GM18508 (cell line): ENCODE data around the gene TULP4.

ENCODE experiments used
- ATAC-seq: cut with Tn5 transposase; IDR thresholded peaks from one replicate; pipeline ENCODE4 v1.9.1; 2021; ENCODE audit warnings: moderate number of reproducible peaks; ENCODE audit not compliant: insufficient read depth, unreplicated experiment

The TULP4 gene

DNA sequence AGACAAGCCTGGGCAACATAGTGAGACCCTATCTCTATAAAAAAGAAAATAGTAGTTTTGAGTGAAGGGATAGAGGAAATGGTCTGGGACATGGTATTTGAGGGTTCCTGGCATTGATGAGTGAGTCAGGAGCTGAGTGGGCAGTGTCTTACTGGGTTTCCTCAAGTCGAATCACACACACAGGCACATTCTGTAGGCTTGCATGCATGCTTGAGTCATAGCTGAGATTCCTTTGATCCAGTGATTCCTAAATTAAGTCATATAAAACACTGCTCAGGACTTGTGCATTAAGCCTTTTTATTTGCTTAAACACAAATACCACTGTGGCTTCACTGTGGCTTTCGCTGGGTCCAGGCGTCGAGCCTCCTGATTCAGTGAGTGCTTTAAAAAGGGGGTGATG lies 175.8 kb downstream of the TULP4 start:
- ATAC-seq: no peak

DNA sequence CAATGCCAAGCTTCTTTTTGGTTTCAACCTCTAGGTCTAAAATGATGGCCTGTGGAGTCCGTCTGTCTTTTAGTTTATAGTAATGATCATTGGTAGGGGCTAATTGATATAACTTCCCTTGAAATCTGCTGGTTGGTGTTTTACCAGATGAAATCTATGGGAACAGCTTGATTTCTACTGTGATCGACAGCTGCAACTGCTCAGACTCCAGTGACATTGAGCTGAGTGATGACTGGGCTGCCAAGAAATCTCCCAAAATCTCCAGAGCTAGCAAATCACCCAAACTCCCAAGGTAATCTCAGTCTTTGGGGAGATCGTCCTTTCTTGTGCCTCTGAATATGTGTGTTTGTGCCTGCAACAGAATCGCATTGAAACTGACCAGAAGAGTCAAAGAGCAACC lies 177.2 kb downstream of the TULP4 start:
- ATAC-seq: no peak

DNA sequence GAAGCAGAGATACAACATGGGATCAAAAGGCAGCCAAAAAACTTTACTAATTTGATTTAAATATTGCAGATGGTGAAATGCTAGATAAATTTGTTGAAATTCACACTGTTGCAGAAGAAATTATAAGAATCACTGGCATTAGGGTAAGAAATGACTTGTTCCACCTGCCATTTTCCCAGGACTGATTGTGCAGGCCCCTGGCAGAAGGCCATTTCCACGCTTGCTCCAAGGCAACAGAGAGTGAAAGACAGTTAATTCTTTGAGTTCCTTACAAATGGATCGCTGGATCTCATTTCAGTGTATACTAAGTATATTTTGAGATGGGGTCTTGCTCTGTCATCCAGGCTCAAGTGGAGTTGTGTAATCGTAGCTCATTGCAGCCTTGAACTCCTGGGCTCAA lies 180.6 kb downstream of the TULP4 start:
- no peak for ATAC-seq

DNA sequence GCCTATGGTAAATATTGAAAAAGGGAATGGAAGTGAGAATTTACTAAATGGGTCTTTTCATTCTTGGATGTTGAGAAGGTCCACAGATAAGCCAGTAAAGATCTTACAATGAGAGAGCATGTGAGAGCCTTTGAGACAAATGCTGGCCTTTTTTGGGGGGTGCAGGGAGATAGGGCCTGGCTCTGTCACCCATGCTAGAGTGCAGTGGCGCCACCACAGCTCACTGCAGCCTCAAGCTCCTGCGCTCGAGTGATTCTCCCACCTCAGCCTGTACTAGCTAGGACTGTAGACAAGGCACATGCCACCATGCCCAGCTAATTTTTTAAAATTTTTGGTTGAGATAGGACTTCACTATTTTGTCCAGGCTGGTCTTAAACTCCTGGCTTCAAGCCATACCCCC lies 184.4 kb downstream of the TULP4 start:
- ATAC-seq: no peak

DNA sequence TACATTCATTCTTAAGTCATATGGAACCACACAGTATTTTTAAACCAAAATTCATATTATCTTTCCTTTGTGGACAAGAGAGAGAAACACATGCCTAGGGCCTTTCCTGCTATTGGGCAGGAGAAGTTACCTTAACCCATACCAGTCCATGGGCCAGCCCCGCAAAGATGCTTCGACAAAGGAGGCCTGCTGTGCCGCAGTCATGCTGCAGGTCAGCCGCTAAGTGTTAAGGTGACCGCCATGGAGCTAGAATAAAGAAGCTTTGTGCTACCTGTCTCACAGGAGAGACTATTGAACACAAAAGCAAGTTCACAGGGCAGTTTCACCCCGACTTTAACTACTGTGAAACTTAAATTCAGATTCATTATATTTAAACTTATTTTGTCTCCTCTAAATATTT lies 185.4 kb downstream of the TULP4 start:
- ATAC-seq: no peak

DNA sequence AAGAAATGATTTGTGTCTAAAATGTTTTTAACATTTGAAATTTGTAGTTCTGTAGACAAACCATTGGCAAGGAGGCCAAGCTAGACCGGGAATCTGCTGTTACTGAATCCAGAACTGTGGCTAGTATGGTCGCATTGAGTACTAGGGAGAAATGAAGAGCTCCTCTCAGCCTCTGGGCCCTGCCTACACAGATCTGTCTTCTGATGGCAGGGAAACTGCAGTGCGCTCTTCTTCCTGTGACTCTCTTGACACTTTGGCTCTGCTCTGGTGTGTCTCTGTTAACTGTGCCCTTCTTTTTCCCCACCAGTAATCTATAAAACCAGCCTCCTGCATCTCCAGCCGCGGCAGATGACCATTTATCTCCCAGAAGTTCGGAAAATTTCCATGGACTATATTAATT lies 186.1 kb downstream of the TULP4 start:
- no peak for ATAC-seq

DNA sequence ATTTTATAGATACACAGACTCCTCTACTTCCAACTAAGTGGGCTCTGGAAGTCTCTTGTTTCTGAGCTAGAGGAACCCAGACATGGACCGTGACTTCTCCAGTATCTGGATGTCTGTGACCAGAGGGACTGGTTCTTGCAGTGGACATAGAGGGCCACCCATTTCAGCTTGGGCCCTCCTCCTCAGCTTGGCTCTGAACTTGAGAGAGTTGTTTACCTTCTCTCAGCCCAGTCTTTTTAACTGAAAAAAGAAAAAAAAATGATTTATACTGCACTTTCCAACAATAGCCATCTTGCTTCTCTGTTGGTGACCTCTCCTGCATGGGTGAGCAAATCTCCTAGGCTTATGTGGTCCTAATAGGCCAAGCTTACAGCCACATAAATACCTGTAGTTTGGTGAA lies 187.3 kb downstream of the TULP4 start:
- ATAC-seq: no peak

DNA sequence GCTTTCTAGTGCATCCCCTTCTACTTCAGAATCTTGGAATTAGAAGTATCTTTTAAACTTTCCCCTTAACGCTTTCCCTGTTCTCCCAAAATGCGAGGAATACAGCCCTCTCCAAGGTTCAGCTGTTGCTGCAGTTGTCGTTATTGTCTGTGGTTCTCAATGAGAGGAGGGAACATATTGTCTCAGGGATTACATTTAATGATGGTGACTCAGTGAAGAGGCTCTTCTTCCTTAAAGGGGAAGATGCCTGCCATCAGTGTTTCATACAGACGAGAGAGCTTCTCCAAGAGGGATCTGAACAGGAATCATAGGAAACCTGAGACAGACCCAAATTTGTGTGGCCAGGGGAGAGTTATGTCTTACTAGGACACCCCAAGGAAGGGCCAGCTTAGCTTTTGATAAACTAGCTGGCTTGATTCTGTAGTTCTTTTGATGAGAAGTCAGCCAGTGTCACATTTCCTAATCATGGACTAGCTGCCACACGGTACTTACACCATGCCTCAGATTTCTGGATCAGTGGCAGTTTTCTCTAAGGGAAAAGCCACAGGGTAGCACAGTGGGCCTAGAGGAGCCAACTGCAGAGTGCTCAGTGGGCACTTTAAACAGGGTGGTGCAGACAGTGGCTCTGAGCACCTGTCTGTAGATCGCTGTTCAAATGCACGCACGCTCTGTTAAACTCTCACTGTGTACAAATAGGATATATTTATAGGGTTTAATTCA lies 187.9 kb downstream of the TULP4 start:
- ATAC-seq: no peak

DNA sequence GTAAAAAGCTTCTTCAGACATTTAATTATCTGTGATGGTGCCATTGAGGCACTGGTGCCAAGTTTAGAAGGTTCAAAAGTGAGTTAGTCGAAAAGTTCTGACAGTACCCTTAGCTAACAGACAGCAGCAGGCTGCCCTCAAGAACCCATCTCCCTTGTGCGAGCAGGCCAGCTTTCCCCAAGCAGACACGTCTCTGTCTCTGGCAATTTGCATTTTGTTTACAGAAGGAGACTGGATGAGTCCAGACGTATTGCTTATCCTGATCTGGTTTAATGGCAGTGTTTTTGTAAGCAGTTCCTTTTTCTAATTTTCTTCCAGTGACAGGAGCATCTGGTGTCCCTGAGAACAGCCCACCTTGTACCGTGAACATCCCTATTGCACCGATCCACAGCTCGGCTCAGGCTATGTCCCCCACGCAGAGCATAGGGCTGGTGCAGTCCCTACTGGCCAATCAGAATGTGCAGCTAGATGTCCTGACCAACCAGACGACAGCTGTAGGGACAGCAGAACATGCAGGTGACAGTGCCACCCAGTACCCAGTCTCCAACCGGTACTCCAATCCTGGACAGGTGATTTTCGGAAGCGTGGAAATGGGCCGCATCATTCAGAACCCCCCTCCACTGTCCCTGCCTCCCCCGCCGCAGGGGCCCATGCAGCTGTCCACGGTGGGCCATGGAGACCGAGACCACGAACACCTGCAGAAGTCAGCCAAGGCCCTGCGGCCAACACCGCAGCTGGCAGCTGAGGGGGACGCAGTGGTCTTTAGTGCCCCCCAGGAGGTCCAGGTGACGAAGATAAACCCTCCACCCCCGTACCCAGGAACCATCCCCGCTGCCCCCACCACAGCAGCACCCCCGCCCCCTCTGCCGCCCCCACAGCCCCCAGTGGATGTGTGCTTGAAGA lies 189.3 kb downstream of the TULP4 start:
- ATAC-seq: no peak

DNA sequence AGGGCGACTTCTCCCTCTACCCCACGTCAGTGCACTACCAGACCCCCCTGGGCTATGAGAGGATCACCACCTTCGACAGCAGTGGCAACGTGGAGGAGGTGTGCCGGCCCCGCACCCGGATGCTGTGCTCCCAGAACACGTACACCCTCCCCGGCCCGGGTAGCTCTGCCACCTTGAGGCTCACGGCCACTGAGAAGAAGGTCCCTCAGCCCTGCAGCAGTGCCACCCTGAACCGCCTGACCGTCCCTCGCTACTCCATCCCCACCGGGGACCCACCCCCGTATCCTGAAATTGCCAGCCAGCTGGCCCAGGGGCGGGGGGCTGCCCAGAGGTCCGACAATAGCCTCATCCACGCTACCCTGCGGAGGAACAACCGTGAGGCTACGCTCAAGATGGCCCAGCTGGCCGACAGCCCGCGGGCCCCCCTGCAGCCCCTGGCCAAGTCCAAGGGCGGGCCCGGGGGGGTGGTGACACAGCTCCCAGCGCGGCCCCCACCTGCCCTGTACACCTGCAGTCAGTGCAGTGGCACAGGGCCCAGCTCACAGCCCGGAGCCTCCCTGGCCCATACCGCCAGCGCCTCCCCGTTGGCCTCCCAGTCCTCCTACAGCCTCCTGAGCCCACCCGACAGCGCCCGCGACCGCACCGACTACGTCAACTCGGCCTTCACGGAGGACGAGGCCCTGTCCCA lies 190.1 kb downstream of the TULP4 start:
- ATAC-seq: no peak

DNA sequence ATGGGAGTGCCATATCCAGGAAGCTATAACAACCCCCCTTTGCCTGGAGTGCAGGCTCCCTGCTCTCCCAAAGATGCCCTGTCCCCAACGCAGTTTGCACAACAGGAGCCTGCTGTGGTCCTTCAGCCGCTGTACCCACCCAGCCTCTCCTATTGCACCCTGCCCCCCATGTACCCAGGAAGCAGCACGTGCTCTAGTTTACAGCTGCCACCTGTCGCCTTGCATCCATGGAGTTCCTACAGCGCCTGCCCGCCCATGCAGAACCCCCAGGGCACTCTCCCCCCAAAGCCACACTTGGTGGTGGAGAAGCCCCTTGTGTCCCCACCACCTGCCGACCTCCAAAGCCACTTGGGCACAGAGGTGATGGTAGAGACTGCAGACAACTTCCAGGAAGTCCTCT lies 191.0 kb downstream of the TULP4 start:
- no peak for ATAC-seq

DNA sequence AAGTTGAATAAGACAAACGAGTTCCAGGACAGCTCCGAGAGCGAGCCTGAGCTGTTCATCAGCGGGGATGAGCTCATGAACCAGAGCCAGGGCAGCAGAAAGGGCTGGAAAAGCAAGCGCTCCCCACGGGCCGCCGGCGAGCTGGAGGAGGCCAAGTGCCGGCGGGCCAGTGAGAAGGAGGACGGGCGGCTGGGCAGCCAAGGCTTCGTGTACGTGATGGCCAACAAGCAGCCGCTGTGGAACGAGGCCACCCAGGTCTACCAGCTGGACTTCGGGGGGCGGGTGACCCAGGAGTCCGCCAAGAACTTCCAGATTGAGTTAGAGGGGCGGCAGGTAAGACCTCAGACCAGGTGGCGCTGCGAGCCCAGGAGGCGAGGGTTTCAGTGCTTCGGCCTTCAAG lies 191.6 kb downstream of the TULP4 start:
- ATAC-seq: no peak

DNA sequence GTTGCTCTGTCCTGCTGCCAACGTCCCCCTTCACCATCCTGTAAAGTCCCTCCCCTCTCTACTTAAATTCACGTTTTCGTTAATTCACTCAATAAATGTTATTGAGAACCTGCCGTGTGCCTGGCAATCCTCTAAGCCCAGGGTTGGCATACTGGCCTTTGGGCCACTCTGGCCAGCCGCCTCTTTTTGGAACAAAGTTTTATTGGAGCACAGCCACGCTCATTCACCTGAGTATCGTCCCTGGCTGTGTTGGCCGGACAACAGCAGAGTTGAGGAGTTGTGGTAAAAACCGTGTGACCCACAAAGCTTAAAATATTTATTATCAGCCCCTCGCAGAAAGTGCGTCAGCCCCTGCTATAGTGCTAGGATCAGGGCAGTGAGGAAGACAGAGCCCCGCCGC lies 192.9 kb downstream of the TULP4 start:
- no peak for ATAC-seq

DNA sequence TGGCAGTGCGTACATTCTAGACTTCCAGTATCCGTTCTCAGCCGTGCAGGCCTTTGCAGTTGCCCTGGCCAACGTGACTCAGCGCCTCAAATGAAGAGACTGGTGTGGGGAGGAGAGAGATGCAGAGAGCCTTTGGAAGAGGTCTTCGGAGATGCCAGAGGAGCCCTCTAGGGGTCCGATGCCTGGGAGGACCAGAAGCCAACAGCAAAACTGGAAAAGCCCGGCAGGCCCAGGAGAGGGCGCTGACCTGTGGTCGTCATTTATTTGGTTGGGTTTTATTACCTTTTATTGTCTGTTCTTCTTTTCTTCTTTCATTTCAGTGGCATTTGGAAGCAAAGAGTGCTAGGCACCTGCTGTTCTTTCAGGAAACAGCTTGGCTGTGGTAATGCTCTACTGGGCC lies 194.3 kb downstream of the TULP4 start:
- no peak for ATAC-seq

DNA sequence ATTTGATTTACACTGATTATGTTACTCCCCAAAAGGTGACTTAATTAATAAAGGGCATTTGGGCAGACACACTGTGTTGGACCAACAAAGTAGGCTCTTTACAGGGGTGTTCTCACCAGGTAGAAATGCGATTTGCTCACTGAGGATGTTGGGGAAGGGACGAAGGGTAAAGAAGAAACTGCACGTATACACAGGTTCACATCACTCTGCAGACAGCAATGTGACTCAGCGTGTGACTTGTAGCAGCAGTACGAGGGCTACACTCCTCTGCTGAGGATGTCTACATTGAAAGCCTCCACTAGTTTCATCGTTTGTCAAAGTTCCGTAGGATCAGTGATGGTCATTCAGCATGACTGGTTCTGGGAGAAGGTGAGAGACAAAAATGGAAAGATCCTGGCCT lies 194.9 kb downstream of the TULP4 start:
- no peak for ATAC-seq

DNA sequence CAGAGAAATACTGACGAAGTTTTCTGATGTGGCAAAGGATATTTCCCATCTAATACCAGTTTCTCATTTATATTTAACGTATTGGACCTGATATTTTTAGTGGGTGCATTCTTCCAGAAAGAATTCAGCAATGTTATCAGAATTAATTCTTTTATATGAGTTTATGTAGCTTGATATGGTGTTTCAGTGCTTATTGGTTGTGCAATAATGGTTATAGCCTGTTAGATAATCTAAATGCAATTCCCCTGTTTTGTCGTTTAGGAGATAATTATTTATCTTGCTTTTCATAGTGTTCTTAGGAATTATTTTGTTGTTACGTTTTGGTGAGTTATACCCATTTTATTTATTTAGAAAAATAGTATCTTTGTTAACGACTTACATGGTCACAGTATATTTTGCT lies 196.2 kb downstream of the TULP4 start:
- ATAC-seq: no peak

DNA sequence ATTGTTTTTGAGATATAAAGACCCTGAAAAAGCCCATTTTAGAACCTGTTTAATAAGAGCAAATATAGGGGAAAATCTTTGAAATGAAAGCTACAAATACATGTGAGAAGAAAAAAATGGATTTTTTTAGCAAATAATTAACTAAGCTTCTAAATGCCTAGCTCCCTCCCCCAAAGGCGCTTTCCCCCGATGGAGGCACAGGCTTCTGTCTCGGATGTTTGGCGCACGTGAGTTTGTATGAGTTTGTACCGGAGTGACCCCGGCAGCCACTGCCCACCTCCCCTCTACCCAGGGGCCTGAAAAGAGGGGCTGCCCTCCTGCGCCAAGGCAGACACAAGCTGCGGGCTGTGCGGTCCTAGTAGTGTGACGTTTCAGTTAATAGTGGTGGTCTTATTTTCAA lies 197.2 kb downstream of the TULP4 start:
- ATAC-seq: no peak

DNA sequence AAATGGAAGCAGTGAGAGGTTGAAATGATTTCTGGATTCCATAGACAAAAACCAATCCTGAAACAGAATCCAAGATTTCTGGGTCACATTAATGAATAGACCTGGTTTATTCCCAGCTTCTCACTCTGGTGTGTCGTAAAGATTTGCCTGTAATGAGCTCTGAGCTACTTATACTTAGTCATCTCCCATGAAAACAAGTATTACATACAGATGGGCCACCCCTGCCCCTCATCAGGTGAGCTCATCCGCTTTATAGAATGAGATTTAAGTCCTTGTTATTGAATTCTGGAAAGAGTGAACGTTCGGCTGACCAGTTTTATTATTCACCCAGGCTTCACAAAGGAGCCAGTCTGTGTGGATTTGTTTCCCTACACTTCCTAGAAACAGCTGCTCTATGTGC lies 200.5 kb downstream of the TULP4 start:
- no peak for ATAC-seq

DNA sequence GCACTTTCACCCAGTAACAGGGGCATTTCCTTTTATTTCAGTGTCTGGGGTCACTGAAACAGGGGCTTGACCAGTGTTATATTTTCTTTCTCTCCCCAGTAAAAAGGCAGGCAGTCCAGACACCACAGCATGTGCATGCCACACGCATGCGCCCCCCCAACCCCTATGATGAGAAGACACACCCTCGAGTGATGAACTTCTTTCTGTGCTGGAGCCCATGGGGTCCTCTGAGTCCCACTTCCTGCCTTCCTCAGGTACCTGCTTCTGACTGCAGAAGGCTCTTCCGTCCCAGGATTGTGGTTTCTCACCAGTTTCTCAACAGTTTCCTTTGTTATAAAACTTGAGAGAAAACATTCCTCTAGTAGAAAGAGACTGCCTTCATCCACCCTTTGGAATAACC lies 201.9 kb downstream of the TULP4 start:
- no peak for ATAC-seq

DNA sequence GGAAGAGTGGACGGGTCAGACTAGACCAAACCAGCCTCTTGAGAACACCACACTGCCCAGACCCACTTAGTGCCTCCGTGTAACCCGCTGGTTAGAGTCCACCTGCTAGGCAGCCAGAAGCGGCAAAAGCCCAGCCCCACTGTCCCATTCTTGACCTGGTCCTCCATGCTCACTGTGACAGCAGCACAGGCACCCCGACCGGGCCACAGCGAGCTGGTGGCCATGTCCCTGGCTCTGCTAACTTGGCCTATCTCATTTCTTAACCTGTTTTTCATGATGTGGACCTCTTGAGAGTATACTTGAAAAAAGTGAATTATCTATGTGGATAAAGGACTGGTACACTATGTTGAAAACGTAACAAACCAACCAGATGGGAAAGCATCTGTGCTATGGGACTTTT lies 202.7 kb downstream of the TULP4 start:
- ATAC-seq: no peak

DNA sequence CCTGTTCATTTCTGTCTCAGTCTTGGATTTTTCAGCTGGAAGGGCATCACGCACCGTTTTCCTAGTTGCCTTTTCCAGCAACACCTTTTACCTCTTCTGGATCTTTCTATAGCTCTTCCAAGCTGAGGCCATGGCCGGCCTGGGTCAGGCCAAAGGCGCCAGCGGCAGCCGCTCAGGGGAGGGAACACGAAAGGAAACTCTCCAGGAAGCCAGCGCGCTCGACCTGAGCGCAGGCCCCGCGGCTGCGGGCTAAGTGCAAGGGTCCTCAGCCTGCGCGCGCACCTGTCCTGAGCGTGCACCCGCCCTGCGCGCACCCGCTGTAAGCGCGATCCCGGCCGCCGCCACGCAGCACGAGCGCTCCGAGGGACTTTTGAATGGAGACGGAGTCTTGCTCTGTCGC lies 203.8 kb downstream of the TULP4 start:
- ATAC-seq: no peak
